ENCODE measurements around the gene SIGLEC10.
"Not testable (repeated sequence)": the region's sequence is repeated elsewhere in the genome, so short reads cannot be mapped to it uniquely, and the experiment has no call there.

Gene SIGLEC10

GRCh38 chr19:51440052-51440451 lies 22.6 kb upstream of the SIGLEC10 start:
- no peak for DNase-seq

- no peak for DNase-seq
Observed at GRCh38 chr19:51439021-51439465, 21.6 kb upstream of the SIGLEC10 start.

- no peak for DNase-seq
Observed at GRCh38 chr19:51434456-51434855, 17.0 kb upstream of the SIGLEC10 start.

- no peak for DNase-seq
Observed at GRCh38 chr19:51433043-51433442, 15.6 kb upstream of the SIGLEC10 start.

- no peak for DNase-seq
Observed at GRCh38 chr19:51431124-51431523, 13.7 kb upstream of the SIGLEC10 start.

- no peak for DNase-seq
Observed at GRCh38 chr19:51430221-51430620, 12.8 kb upstream of the SIGLEC10 start.

GRCh38 chr19:51427201-51427600 lies 9.8 kb upstream of the SIGLEC10 start:
- no peak for DNase-seq

- DNase-seq, result peak in 1 of 2 donors; percentile 40
Observed at GRCh38 chr19:51422053-51422448, 4.6 kb upstream of the SIGLEC10 start.

- DNase-seq, result no peak
Observed at GRCh38 chr19:51421229-51422052, 4.0 kb upstream of the SIGLEC10 start.

- not testable (repeated sequence) for DNase-seq
Observed at GRCh38 chr19:51420511-51420910, 3.1 kb upstream of the SIGLEC10 start.

- DNase-seq, result no peak
Observed at GRCh38 chr19:51418707-51419106, 1.3 kb upstream of the SIGLEC10 start.

GRCh38 chr19:51417810-51418157 lies 342 bp upstream of the SIGLEC10 start:
- no peak for DNase-seq

- DNase-seq, result not testable (repeated sequence)
Observed at GRCh38 chr19:51416422-51416821, 1.0 kb downstream of the SIGLEC10 start.

GRCh38 chr19:51415187-51415586 lies 2.3 kb downstream of the SIGLEC10 start:
- no peak for DNase-seq

- DNase-seq, result no peak
Observed at GRCh38 chr19:51410950-51411748, 6.3 kb downstream of the SIGLEC10 start.

- DNase-seq, result no peak
Observed at GRCh38 chr19:51407511-51408131, 9.8 kb downstream of the SIGLEC10 start.

GRCh38 chr19:51402117-51402516 lies 15.3 kb downstream of the SIGLEC10 start:
- DNase-seq, result no peak

GRCh38 chr19:51399936-51400335 lies 17.5 kb downstream of the SIGLEC10 start:
- DNase-seq, result not testable (repeated sequence)

- DNase-seq, result no peak
Observed at GRCh38 chr19:51399231-51399630, 18.2 kb downstream of the SIGLEC10 start.

GRCh38 chr19:51398096-51398704 lies 19.2 kb downstream of the SIGLEC10 start:
- DNase-seq, result peak in 1 of 2 donors; percentile 50

- not testable (repeated sequence) for DNase-seq
Observed at GRCh38 chr19:51397453-51397852, 20.0 kb downstream of the SIGLEC10 start.

- DNase-seq, result no peak
Observed at GRCh38 chr19:51396175-51396574, 21.3 kb downstream of the SIGLEC10 start.

Data from hippocampal formation (tissue), 2 donors.